Mammary epithelial cell (primary cell): ENCODE measurements around the gene PNKD.

ENCODE experiments used
- CTCF ChIP-seq, 2 donors: IDR thresholded peaks in 1 of 2; conservative IDR thresholded peaks in 1 of 2; 2 replicates each; pipeline ENCODE4 v1.5.1; 2011 to 2012; ENCODE audit warnings: inconsistent platforms in 2 of 2, low read length in 2 of 2, mild to moderate bottlenecking in 2 of 2, control low read depth in 1 of 2, low read depth in 1 of 2; ENCODE audit not compliant: insufficient read depth in 1 of 2; ENCODE audit errors: extremely low read depth in 1 of 2
- EZH2 ChIP-seq: IDR thresholded peaks from 2 replicates; pipeline ENCODE4 v1.6.1; 2012; ENCODE audit warnings: low read length, inconsistent platforms, borderline replicate concordance

DNA sequence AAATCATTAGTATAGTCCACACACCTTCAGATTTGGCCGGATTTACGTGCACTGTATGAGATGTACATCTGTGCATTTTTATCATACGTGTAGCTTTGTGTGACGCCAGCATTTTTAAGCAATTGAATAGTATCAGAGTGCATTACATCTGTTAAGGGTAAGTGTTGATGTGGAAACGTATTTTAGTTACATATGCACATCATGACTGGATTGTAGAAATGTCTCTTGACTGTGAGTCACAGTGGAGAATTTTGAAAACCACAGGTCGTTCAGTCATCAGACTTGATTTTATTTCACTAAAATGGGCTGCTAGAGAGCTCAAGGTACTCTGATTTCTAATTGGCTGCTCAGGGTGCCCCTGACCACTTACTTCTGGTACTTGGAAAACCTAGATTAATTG lies 14.9 kb upstream of the PNKD start:
- TF ChIP-seq CTCF (conservative IDR thresholded peaks at IDR 0.05 in 1 of 2, IDR thresholded peaks at IDR 0.05 in 1 of 2; ENCODE audit: extremely low read depth in 1 of 2, insufficient read depth in 1 of 2, low read depth in 1 of 2, low read length in 2 of 2), result no peak
- no peak for TF ChIP-seq EZH2
